Astrocyte of the cerebellum (primary cell): ENCODE measurements around the gene URI1.
A peak's percentile ranks its signal among the peaks of the same experiment; 100 is the strongest.

Experiments used
- DNase-seq: peaks from one replicate; pipeline ENCODE4 v3.0.0-alpha.2; 2011; ENCODE audit warnings: low read depth
- H3K4me3 ChIP-seq: 2 replicates; pipeline ENCODE4 v1.5.1; 2011; ENCODE audit warnings: mild to moderate bottlenecking, low read depth, low read length, moderate library complexity
- CTCF ChIP-seq: IDR thresholded peaks from 2 replicates; pipeline ENCODE4 v1.5.1; 2012; ENCODE audit warnings: low read length, low read depth, moderate library complexity, mild to moderate bottlenecking; ENCODE audit errors: missing control alignments
- in situ Hi-C: cut with HindIII; loops from 2 replicates; pipeline ENCODE4 v1.10.0; 2017; ENCODE audit warnings: low sequenced_read_pairs

Gene URI1

GRCh38 chr19:29992233-29992867 is 50.3 kb downstream of the URI1 start:
- no peak for TF ChIP-seq CTCF
- in situ Hi-C loops = no loop called here
- no peak for DNase-seq
- no peak overlapping the region for H3K4me3 ChIP-seq

DNA sequence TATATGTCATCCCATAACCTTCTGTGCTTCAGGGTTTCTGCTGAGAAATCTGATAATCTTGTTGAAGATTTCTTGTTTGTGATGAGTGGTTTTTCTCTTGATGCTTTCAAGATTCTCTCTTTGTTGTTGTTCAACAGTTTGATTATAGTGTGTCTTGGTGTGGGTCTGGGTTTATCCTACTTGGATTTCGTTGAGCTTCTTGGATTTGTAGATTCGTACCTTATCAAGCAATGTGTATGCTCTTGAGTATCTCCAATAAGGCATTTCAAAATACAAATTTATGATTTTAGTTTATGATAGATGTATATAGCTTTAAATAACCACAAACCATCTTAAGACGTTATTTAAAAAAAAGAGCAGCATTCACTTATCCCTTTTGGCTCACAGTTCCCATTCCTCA is 57.5 kb downstream of the URI1 start:
- no peak overlapping the region for H3K4me3 ChIP-seq
- in situ Hi-C loops = no loop called here
- no peak for TF ChIP-seq CTCF

GRCh38 chr19:30000862-30001261 is 58.8 kb downstream of the URI1 start:
- no peak for TF ChIP-seq CTCF
- H3K4me3 ChIP-seq = no peak overlapping the region
- DNase-seq = no peak
- in situ Hi-C loops = no loop called here

More for the DNA sequence above, 57.5 kb downstream of the URI1 start:
- no peak for DNase-seq

DNA sequence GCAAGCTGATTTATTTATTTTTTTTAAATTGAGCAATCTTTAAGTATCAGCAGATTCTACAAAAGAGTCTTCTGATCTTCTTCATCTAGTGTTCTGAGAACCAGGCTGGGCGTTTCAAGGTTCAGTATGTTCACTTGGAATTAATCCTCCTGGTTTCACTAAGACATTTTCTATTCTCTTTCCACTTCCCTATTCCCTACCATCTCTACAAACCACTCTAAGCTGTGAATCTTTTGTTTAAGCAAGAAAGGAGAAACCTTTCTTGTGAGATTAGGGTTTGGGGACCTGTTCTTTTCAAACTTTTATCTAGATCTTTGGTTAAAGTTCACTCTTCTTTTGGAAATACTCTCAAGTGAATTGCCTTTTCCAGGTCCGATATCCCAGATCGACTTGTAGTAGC is 59.3 kb downstream of the URI1 start:
- no peak for DNase-seq
- in situ Hi-C loops = no loop called here
- no peak overlapping the region for H3K4me3 ChIP-seq
- TF ChIP-seq CTCF = no peak

- in situ Hi-C loops = no loop called here
Observed at GRCh38 chr19:30001791-30002190, 59.8 kb downstream of the URI1 start.

GRCh38 chr19:30003866-30004265 is 61.8 kb downstream of the URI1 start:
- in situ Hi-C loops = no loop called here
- H3K4me3 ChIP-seq = no peak overlapping the region
- TF ChIP-seq CTCF = no peak
- no peak for DNase-seq

More at GRCh38 chr19:30001791-30002190, 59.8 kb downstream of the URI1 start:
- H3K4me3 ChIP-seq = no peak overlapping the region
- peak; percentile 15 for DNase-seq
- TF ChIP-seq CTCF = peak; percentile 51

DNA sequence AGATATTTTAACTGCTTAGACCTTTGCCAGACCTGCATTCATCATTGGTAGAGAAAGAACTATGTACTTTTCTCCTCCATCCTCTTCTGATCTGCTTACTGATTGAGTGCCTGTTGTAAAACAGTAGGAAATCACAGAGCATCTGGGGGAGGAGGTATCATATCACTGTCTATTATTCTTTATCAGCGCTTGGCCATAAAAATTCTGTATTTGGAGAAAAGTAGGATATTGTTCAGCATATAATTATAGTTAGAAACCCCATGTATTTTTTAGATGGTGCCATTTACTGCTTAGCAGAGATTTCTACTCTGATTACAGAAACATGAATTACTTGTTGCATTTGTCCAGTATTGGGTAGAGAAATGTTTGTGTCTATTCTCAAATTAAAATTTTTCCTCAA is 62.4 kb downstream of the URI1 start:
- no peak for TF ChIP-seq CTCF
- in situ Hi-C loops = no loop called here
- no peak for DNase-seq
- no peak overlapping the region for H3K4me3 ChIP-seq
